ENCODE data around the gene MC1R. TPM values are rescaled to one million over a fixed set of nuclear protein-coding genes. Genes with fewer than 3 reads are reported as not detected.

Gene MC1R
- total RNA-seq, 4 donors from 2014 or later, result 7.7 to 16.2 (median 11.4) TPM

DNA sequence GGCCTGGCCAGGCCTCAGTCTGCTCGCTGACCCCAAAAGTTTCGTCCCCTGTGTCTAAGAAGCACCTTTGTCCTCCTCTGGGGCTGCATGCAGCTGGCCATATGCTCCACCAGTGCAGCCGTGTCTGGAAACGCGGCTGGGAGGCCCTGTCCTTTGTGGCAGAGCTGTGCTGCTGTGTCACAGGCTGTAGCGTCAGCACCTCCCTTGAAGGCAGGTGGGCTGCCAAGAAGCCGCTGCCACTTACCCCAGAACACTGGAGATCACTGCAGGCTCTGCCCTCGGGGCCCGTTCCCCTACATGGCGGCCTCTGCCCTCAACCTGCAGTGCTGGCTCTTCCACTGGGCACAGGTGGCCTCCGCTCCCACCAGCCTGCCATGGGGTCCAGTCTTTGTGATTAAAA is 15.7 kb upstream of the MC1R start:
- WGBS, 2 donors, result 93 to 100% methylated on average over 3 to 9 of the region's 11 CpGs
- Histone ChIP-seq H3K4me3 (replicated peaks in 1 of 3) (no peak overlapping the region), H3K9me3 (no peaks in the 10 kb centered on the region), H3K4me1 (no peaks in the 10 kb centered on the region), H3K27me3 (no peaks in the 10 kb centered on the region), H3K27ac (no peak overlapping the region), H3K36me3 (peaks cover 60 to 80% of the 10 kb centered on the region in 2 donors)
- DNase-seq, result no peak
- intact Hi-C loops (cut with DNase I), result no loop called here
- no peak for TF ChIP-seq POLR2A (IDR thresholded peaks at IDR 0.05)
- TF ChIP-seq, protein P1, sequence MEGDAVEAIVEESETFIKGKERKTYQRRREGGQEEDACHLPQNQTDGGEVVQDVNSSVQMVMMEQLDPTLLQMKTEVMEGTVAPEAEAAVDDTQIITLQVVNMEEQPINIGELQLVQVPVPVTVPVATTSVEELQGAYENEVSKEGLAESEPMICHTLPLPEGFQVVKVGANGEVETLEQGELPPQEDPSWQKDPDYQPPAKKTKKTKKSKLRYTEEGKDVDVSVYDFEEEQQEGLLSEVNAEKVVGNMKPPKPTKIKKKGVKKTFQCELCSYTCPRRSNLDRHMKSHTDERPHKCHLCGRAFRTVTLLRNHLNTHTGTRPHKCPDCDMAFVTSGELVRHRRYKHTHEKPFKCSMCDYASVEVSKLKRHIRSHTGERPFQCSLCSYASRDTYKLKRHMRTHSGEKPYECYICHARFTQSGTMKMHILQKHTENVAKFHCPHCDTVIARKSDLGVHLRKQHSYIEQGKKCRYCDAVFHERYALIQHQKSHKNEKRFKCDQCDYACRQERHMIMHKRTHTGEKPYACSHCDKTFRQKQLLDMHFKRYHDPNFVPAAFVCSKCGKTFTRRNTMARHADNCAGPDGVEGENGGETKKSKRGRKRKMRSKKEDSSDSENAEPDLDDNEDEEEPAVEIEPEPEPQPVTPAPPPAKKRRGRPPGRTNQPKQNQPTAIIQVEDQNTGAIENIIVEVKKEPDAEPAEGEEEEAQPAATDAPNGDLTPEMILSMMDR (IDR thresholded peaks at IDR 0.05), result no peak

GRCh38 chr16:89903908-89904515 is 14.7 kb upstream of the MC1R start:
- no peak for DNase-seq
- peaks cover 54 to 76% of the 10 kb centered on the region in 2 donors for H3K36me3 ChIP-seq
- TF ChIP-seq, protein P1 (IDR thresholded peaks at IDR 0.05), result no peak
- TF ChIP-seq POLR2A (IDR thresholded peaks at IDR 0.05), result no peak
- no peak overlapping the region for H3K27ac ChIP-seq
- H3K4me1 ChIP-seq, result no peaks in the 10 kb centered on the region
- H3K9me3 ChIP-seq, result no peaks in the 10 kb centered on the region
- no peaks in the 10 kb centered on the region for H3K27me3 ChIP-seq
- 93 to 97% methylated on average over 15 to 19 of the region's 19 CpGs for WGBS, 2 donors
- intact Hi-C loops (cut with DNase I), result no loop called here
- no peak overlapping the region for H3K4me3 ChIP-seq (replicated peaks in 1 of 3)

GRCh38 chr16:89904606-89905510 is 13.8 kb upstream of the MC1R start:
- H3K27ac ChIP-seq, result no peak overlapping the region
- TF ChIP-seq POLR2A (IDR thresholded peaks at IDR 0.05), result no peak
- TF ChIP-seq, protein P1 (IDR thresholded peaks at IDR 0.05), result no peak
- H3K4me3 ChIP-seq (replicated peaks in 1 of 3), result no peak overlapping the region
- no peak for DNase-seq
- H3K4me1 ChIP-seq, result no peaks in the 10 kb centered on the region
- no peaks in the 10 kb centered on the region for H3K27me3 ChIP-seq
- H3K36me3 ChIP-seq, result peaks cover 48 to 69% of the 10 kb centered on the region in 2 donors
- no peaks in the 10 kb centered on the region for H3K9me3 ChIP-seq
- intact Hi-C loops (cut with DNase I), result no loop called here
- WGBS, 2 donors, result 82 to 88% methylated on average over 17 to 31 of the region's 31 CpGs

GRCh38 chr16:89905511-89906139 is 13.0 kb upstream of the MC1R start:
- Histone ChIP-seq H3K4me3 (replicated peaks in 1 of 3) (no peak overlapping the region), H3K27me3 (no peaks in the 10 kb centered on the region), H3K4me1 (no peaks in the 10 kb centered on the region), H3K9me3 (no peaks in the 10 kb centered on the region), H3K36me3 (peaks cover 44 to 63% of the 10 kb centered on the region in 2 donors), H3K27ac (no peak overlapping the region)
- intact Hi-C loops (cut with DNase I), result no loop called here
- WGBS, 2 donors, result 91 to 94% methylated on average over 20 to 21 of the region's 23 CpGs
- TF ChIP-seq POLR2A (IDR thresholded peaks at IDR 0.05), result no peak
- TF ChIP-seq, protein P1 (IDR thresholded peaks at IDR 0.05), result no peak
- DNase-seq, result no peak
